HG03066 (cell line): ENCODE results near the gene TRPC1.

Experiments
- ATAC-seq: cut with Tn5 transposase; IDR thresholded peaks from one replicate; pipeline ENCODE4 v1.9.1; 2021; ENCODE audit warnings: low read depth; ENCODE audit not compliant: unreplicated experiment

Gene TRPC1

DNA sequence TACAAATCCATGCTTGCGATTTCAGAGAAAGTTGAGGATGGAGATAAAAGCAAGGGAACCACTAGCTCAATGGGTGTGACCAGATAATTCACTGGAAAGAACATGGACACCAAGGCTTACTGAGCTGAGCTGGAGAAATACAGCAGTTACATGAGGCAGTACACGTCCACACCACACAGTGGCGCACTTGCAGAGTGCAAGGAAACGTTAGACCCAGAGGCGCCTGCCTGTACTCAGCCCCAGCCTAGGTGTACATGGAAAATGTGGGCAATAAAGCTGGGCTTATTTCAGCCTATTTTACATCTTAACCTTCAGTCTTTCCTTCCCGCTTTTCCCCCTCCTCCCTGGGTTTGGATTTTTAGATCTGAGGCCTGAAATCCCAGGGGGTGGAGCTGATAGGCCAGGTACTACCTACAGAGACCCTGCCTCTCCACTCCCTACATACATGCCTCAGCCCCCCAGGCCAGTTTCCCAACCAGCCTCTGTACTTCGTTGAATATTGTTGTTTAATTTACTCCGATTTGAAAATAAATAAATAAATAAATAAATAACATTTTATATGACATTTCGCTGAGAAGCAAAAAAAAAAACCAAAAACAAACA is 105.0 kb downstream of the TRPC1 start:
- ATAC-seq = peak; percentile 95

DNA sequence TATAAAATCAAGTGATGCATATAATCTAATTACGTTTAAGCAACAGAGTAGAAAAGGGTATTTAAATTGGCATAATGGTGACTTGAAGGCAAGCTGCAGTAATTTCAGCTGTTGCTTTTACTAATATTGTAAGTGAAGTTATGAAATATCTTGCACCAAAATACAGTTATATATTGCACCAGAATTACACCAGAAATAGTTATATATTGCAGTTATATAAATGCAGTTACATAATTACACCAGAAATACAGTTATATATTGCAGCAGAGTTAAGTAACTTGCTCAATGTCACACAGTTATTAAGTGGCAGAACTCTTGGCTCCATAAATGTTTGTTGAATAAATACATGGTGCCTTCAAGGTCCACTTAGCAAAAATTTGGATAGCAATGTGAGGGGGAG is 113.7 kb downstream of the TRPC1 start:
- ATAC-seq = no peak

DNA sequence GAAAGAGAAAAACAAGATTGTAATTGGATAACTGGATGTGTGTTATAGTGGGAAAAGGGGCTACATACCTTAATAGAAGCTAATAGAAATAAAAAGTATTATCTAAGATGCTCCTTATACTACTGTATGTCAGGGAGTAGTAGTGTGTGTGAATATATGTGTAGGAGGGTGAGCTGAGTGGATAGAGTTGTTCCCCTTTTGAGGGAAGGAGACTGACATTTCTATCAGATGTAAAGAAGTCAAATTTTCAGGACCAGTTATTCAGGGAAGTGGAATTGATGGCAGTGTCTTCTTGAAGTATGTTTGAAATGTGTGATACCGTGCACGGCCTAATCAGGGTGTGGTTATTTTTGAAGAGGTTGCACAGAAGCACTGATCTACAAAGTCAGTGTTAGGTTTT is 116.0 kb downstream of the TRPC1 start:
- ATAC-seq = no peak

DNA sequence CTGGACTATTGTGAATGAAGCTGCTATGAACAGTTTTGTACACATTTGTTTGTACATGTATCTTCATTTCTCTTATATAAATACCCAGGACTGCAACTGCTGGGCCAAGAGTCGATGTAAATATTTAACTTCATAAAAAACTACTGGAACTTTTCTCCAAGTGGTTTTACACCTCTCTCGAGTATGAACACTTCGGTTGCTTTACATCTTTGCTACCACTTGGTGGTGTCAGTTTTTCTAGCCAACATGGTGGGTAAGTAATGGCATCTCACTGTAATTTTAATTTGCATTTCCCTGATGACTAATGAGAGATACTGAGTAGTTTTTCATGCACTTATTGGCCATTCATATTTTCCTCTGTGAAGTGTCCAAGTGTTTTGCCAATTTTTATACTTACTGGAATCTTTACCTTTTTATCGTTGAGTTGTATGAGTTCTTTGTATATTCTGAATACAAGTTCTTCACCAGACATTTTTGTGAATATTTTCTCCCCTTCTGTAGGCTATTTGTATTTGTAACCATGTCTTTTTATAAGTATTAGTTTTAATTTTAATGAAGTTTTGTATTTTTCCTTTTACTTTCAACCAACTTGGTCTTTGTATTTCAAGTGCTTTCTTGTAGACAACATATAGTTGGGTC is 120.6 kb downstream of the TRPC1 start:
- ATAC-seq = no peak

DNA sequence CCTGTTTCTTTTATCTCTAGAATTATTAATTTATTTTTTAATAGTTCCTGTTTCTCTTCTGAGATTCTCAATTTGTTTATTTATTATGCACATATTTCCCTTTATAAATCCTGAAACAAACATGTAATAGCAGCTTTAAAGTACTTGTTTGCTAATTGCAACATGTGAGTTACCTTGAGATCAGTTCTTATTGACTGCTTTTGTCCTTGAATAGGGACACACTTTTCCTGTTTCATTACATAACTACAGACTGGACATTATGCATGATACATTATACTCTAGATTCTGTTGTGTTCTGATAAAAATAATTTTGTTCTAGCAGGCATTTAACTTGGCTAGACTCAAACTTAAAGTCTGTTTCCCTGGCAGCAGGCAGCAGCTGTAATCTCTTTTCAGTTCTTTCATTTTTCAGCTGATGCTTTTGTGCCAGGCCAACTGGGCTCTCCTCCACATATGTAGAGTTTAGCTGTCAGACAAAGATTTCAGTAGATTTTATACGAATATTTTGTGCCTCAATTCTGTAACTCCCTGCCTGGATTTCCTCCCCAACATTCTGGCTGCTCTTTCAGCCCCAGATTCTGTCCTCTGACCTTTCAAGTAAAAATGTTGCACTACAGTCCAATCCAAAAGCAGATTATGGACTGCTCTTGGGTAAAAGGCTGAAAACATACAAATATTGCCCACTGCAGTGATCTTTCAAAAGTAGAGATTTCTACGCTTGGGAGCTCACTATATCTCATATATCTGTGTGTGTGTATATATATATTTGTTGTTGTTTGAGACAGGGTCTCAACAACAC is 123.1 kb downstream of the TRPC1 start:
- no peak for ATAC-seq

DNA sequence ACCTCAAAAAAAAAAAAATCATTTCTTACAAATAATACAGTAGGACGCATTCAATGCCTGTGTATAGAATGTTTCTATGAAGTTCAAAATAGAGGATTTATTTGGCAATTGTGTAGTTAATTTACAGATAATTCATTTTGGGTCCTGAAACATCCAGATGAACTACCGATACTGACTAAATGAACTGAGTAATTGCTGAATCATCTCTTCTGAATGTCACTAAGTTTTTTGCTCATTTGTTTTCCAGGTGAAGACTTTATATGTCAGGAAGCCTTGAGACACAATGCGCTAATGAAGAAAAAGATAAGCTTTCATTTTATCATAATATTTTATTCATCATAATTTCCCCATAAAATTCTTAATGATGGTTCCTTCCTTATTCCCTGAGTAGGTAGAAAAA is 125.3 kb downstream of the TRPC1 start:
- no peak for ATAC-seq

DNA sequence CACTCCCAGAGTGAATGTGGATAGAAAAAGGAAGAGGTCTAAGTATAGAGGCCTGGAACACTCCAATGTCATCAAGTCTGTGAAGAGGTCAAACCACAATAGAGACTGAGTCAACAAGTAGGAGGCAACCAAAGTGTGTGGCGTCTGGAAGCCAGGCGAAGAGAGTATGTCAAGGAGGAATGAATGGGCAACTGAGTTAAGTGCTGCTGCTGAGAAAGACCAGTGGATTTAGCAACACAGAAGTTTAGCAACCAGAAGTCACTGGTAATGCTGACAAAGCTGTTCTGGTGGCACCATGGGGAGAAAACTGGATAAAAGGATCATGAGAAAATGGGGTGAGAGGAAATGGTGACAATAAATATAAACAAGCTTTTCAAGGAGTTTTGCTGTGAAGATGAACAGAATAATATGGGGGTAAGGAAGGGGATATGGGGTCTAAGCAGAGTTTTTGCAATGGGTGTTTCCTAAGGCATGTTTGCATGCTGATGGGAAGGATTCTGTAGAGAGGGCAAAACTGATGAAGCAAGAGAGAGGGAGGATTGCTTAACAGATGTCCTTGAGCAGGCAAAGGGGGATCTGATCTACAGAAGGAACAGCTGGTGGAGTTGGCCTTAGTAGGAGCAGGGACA is 126.7 kb downstream of the TRPC1 start:
- no peak for ATAC-seq

DNA sequence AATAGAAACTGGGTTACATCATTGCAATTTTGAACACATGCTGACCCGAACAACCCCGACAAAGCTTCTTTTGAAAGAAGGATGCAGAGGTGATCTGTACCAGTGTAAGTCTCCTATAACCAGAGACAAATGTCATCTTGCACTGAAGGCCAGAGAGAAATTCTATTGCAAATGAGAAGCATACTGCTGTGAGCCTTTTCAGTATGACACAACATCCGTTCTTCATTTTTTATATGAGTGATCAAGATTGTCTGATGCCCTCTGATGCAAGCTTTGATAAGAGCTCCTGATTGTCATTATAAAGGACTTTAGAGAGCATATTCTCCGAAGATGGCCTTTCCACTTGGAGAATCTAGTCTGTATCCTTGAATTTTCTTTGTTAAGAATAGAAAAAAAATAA is 128.2 kb downstream of the TRPC1 start:
- no peak for ATAC-seq

DNA sequence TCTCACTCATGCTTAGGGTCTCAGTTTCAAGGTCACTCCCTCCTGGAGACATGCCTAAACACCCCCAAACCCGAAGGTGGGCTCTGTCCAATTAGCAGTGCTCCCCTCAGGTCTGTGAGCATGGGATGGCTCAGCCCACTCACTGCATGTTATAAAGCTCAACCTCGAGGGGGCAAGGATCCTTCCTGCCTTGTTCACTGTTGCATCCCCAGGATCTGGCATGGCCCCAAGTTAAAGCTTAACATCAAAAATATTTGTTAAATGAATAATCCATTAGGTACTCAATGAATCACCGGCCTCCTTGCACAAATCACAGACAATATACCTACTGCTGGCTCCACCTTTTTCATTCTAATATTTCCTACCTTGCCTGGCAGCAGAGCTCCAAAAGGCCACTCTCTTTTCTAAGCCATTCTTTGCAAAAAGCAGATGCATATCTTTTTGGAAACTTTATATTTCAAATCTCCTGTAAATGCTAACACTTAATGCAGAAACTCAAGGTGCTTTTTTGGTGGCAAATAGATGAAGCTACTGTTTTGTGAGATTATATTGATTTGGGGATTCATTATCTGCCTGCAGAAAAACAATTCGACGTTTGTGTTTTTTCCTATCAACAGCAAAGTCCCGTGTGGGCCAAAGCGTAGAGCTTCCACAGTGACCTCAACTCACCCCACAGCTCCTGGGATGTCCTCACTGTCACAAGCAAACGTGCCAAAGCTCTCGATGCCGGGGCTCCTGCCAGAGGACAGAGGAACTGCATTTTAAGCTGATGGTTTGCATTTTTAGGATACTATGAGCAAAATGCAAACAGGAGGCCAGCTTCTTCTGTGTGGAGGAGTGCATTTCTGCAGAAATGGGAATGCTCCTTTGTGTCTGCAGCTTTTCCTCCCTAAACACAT is 129.7 kb downstream of the TRPC1 start:
- ATAC-seq = no peak

DNA sequence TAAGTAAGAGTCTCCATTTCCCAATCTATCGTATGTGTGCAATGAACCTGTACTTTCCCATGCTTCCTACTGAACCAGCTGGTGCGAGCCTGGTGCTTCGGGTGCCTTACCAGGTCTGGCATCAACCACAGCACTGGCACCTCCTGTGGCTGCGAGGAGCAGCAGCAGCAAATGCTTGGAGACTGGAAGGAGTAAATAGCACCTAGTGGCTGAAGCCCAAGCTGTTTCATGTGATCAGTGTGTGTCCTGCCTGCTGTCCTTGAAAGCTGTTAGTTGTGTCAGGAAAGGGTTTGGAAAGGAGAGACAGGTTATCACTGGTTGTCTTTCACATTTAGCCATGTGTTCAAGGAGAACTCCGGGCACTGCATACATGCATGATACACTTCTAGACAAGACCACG is 133.2 kb downstream of the TRPC1 start:
- ATAC-seq = no peak
